ENCODE data around the gene PGLYRP1. TPM values are rescaled to one million over a fixed set of nuclear protein-coding genes. Genes with fewer than 3 reads are reported as not detected.
A peak's percentile ranks its signal among the peaks of the same experiment; 100 is the strongest.

The PGLYRP1 gene
- total and polyA plus RNA-seq, 2 of the 4 experiments (the other 2 are of a cell fraction), result not detected

DNA sequence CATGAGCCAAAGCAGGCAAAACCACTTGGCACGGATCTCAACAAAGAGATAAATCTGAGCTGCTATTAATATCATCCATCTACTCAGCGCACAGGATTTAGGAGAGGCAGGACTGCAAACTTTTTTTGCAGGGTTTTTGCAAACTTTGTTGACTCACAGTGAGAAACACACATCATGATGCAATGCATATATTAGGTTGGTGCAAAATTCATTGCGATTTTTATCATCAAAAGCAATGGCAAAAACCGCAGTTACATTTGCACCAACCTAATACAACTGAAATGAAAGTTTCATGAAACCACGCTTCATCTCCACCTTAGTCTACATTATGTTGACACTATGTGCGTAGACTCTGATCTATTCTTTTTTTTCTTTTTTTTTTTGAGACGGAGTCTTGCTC is 44.7 kb downstream of the PGLYRP1 start:
- Histone ChIP-seq H2AK9ac (replicated peaks; ENCODE audit: low read depth, low read length, poor library complexity) (no peak overlapping the region), H3K56ac (ENCODE audit: extremely low read depth, insufficient read depth, low read length) (no peak overlapping the region), H3K36me3 (ENCODE audit: control insufficient read depth, insufficient read depth, low read length) (no peaks in the 10 kb centered on the region), H3K79me1 (ENCODE audit: low read depth in 1 of 2, low read length in 2 of 2) (no peaks in the 10 kb centered on the region), H3K27ac (ENCODE audit: insufficient read depth, low read length) (no peak overlapping the region), H3K27me3 (ENCODE audit: control insufficient read depth, insufficient read depth, low read length) (peaks cover 43% of the 10 kb centered on the region), H3K4me2 (ENCODE audit: low read depth, low read length) (no peak overlapping the region), H4K91ac (ENCODE audit: insufficient read depth, low read depth, low read length) (no peak overlapping the region), H3K23ac (ENCODE audit: low read depth, low read length) (no peak overlapping the region), H3K4ac (ENCODE audit: low read depth, low read length) (no peak overlapping the region), H2BK120ac (ENCODE audit: low read depth, low read length) (no peak overlapping the region), H4K20me1 (ENCODE audit: insufficient read depth, low read length) (no peaks in the 10 kb centered on the region), H4K8ac (ENCODE audit: low read depth in 2 of 2, low read length in 2 of 2) (no peak overlapping the region), H4K5ac (ENCODE audit: low read depth, low read length) (no peak overlapping the region), H3K9me1 (ENCODE audit: insufficient read depth, low read length) (0 out of 2 replicates have a peak, but pooled peaks cover 2% of the 10 kb centered on the region), H2AFZ (replicated peaks; ENCODE audit: low read length, poor library complexity) (no peak overlapping the region), H3K18ac (ENCODE audit: low read depth, low read length) (no peak overlapping the region), H3K9me3 (ENCODE audit: control insufficient read depth, insufficient read depth, low read length) (peaks cover 4% of the 10 kb centered on the region; the same call in 1 of the 2 replicates), H3K14ac (replicated peaks; ENCODE audit: low read depth, low read length) (no peak overlapping the region), H2BK20ac (ENCODE audit: low read depth, low read length) (no peak overlapping the region), H3K9ac (ENCODE audit: low read depth, low read length) (no peak overlapping the region), H3K4me3 (ENCODE audit: insufficient read depth, low read depth, low read length) (no peak overlapping the region), H2AK5ac (ENCODE audit: low read depth, low read length) (no peak overlapping the region), H3K4me1 (ENCODE audit: control insufficient read depth, insufficient read depth, low read length) (no peaks in the 10 kb centered on the region), H2BK15ac (ENCODE audit: low read depth, low read length) (no peak overlapping the region), H2BK5ac (ENCODE audit: low read depth, low read length, poor library complexity, severe bottlenecking) (no peak overlapping the region)
- intact Hi-C loops (cut with micrococcal nuclease) (no loop called here), dilution Hi-C loops (cut with HindIII; ENCODE audit: low sequenced_read_pairs, unreplicated experiment) (no loop called here), in situ Hi-C loops (cut with MboI; ENCODE audit: low sequenced_read_pairs) (no loop called here)
- TF ChIP-seq CEBPB (IDR thresholded peaks at IDR 0.05; ENCODE audit: low read depth, low read length) (peak; percentile 22; the same call in 1 of the 2 replicates), POLR2A (IDR thresholded peaks at IDR 0.05; ENCODE audit: low read depth, low read length) (no peak)
- CTCF ChIA-PET, result no interaction called here
- ATAC-seq (ENCODE audit: low read depth) (no peak), DNase-seq (no peak)
- BruUV-seq (replicated peaks), result no TSS peak
- POLR2A ChIA-PET (ENCODE audit: unreplicated experiment), result no interaction called here
- WGBS, 2 experiments (ENCODE audit: extremely low coverage in 2 of 2, insufficient read length in 1 of 2), result no CpG with 5 or more reads among the region's 7 CpGs
